H1 (cell line): Measurements from ENCODE around the gene NUP58. TPM values are rescaled to one million over a fixed set of nuclear protein-coding genes. Genes with fewer than 3 reads are reported as not detected.

Experiments
- CREB1 ChIP-seq: IDR thresholded peaks from 2 replicates; pipeline ENCODE4 v1.6.1; 2012; ENCODE audit warnings: inconsistent platforms
- GABPA ChIP-seq: IDR thresholded peaks from 2 replicates; pipeline ENCODE4 v1.6.1; 2011; ENCODE audit warnings: mild to moderate bottlenecking, low read length, moderate library complexity, borderline replicate concordance; ENCODE audit not compliant: insufficient read depth
- SP2 ChIP-seq: IDR thresholded peaks from 2 replicates; pipeline ENCODE4 v1.6.1; 2012; ENCODE audit warnings: mild to moderate bottlenecking, low read length, inconsistent platforms
- TBP ChIP-seq: IDR thresholded peaks from 2 replicates; pipeline ENCODE4 v1.6.1; 2011; ENCODE audit warnings: low read depth, low read length, improper control_type of control experiment
- YY1 ChIP-seq: IDR thresholded peaks from 2 replicates; pipeline ENCODE4 v1.6.1; 2011; ENCODE audit warnings: low read depth, mild to moderate bottlenecking, low read length
- polyA plus RNA-seq, 7 experiments: library from polyadenylated mRNA; depleted of rRNA in 3 of 7; stranded (reverse) in 5 of 7; unstranded in 2 of 7; fragments of >200 nt in 5 of 7; fragments of 200-250 nt in 2 of 7; gene quantifications; 1 replicate in 5 of 7; 2 replicates in 1 of 7; 4 replicates in 1 of 7; pipeline versions ENCODE4 v1.2.1 to v1.2.3, GENCODE V29; 2011 to 2013; ENCODE audit warnings: missing spikeins in 2 of 7, mixed read lengths in 2 of 7
- total RNA-seq: library from RNA; stranded (reverse); fragmentation: NEBNext Ultra II Directional; extraction: Animal tissue kit (Norgen Biotek cat#: 25700); gene quantifications from 2 replicates; pipeline ENCODE4 v1.2.1, GENCODE V29; 2021

NUP58 gene
- total and polyA plus RNA-seq, 2 of the 8 experiments (the other 6 are each of a cell fraction or from before 2014, with no cell fraction given): 35.0 to 53.8 TPM

DNA sequence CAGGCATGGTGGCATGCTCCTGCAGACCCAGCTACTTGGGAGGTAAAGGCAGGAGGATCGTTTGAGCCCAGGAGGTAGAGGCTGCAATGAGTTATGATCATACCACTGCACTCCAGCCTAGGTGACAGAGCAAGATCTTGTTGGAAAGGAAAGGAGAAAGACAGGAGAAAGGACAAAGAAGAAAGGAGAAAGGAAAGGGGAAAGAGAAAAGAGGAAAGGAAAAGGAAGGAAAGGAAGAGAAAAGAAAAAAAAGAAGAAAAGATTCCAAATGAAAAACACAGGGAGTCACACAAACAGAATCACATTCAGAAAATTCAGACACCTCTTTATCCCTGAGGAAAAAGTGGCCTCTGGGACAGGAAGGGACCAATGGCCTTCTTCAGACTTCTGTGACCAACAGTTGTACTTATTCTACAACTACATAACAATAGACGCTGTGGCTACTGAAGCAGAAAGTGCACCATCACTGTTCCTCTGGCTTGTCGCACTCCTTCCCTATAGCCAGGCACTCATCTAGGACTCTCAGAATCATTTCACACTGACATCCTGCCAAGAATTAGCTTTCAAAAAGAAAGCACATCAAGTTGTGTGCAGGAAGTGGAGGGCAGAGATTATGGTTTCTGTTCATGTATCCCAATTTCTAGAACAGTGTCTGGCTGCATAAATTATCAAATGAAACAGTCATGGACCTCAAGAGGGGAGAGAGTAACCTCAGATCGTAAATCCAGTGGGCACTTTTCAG, 20.1 kb upstream of the NUP58 start (continued):
- TF ChIP-seq GABPA (no peak), TBP (no peak), SP2 (no peak), CREB1 (no peak), YY1 (no peak)
